MCF 10A (cell line): ENCODE data around the gene EPDR1. TPM values are rescaled to one million over a fixed set of nuclear protein-coding genes. Genes with fewer than 3 reads are reported as not detected.

Source experiments
- BruUV-seq: library from RNA; stranded (reverse); fragments of 400-500 nt; replicated peaks from 2 replicates; lab custom pipeline; 2021; lab: Mats Ljungman, UMichigan
- CTCF ChIA-PET: fragments of 300-600 bp; sonication (Branson Sonifier 250); formaldehyde crosslinking; extraction: SDS; loops from one replicate; lab custom pipeline; 2021; ENCODE audit warnings: antibody characterized with exemption, inconsistent platforms; lab: Yijun Ruan, JAX
- POLR2A ChIA-PET: fragments of 300-600, 350-650 bp; sonication (Branson Sonifier 250); formaldehyde crosslinking; extraction: SDS; loops from one replicate; lab custom pipeline; 2020; ENCODE audit warnings: antibody characterized with exemption, inconsistent platforms; lab: Yijun Ruan, JAX
- DNase-seq: peaks from one replicate; pipeline ENCODE4 v3.0.0-alpha.2; 2018; ENCODE audit not compliant: unreplicated experiment
- H3K27ac Mint-ChIP-seq: one replicate; pipeline ENCODE4 v1.8.0; 2022; ENCODE audit warnings: mild to moderate bottlenecking, low read depth, mixed read lengths; ENCODE audit not compliant: unreplicated experiment
- H3K27me3 Mint-ChIP-seq: one replicate; pipeline ENCODE4 v1.8.0; 2022; ENCODE audit warnings: mixed read lengths; ENCODE audit not compliant: insufficient read depth, unreplicated experiment
- H3K36me3 Mint-ChIP-seq: one replicate; pipeline ENCODE4 v1.8.0; 2022; ENCODE audit warnings: mild to moderate bottlenecking, moderate library complexity, mixed read lengths; ENCODE audit not compliant: insufficient read depth, unreplicated experiment
- H3K4me1 Mint-ChIP-seq: one replicate; pipeline ENCODE4 v1.8.0; 2022; ENCODE audit warnings: mixed read lengths; ENCODE audit not compliant: insufficient read depth, unreplicated experiment
- H3K4me3 Mint-ChIP-seq: one replicate; pipeline ENCODE4 v1.8.0; 2022; ENCODE audit warnings: mild to moderate bottlenecking, moderate library complexity, mixed read lengths; ENCODE audit not compliant: unreplicated experiment
- H3K9me3 Mint-ChIP-seq: one replicate; pipeline ENCODE4 v1.8.0; 2022; ENCODE audit warnings: mixed read lengths; ENCODE audit not compliant: unreplicated experiment
- intact Hi-C: fragments of 100-400 bp; cut with micrococcal nuclease; formaldehyde crosslinking; loops from 2 replicates; pipeline ENCODE4 v1.14.1; 2022
- total RNA-seq: library from RNA; stranded (reverse); gene quantifications from 2 replicates; pipeline ENCODE4 v1.2.3, GENCODE V29; 2022
- TF ChIP-seq, protein P1 (sequence below): fragments of 200-600 bp; IDR thresholded peaks from one replicate; pipeline ENCODE4 v1.8.0; 2022; ENCODE audit warnings: antibody characterized with exemption, mild to moderate bottlenecking; ENCODE audit not compliant: unreplicated experiment

EPDR1 gene
- total RNA-seq, 1 experiment from 2014 or later, result not detected

DNA sequence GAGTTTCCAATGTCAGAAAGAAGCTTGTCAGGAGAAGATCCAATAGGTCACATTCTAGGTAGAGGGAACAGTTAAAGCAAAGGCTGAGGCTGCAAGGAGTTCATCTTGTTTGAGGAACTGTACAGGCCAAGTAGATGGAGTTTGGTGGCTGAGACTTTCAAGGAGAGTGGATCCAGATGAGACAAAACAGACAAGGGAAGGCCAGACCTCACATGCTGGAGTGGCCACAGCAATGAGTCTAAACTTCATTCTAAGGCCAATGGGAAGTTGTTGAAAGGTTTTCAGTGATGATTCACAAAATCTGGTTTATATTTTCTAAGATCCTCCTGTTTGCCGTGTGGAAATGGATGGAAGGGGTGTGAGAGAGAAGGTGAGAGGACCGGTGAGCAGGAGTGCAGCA is 40.0 kb downstream of the EPDR1 start:
- no peak for DNase-seq
- ChIA-PET POLR2A (no interaction called here), CTCF (no interaction called here)
- BruUV-seq, result no TSS peak
- TF ChIP-seq, protein P1, sequence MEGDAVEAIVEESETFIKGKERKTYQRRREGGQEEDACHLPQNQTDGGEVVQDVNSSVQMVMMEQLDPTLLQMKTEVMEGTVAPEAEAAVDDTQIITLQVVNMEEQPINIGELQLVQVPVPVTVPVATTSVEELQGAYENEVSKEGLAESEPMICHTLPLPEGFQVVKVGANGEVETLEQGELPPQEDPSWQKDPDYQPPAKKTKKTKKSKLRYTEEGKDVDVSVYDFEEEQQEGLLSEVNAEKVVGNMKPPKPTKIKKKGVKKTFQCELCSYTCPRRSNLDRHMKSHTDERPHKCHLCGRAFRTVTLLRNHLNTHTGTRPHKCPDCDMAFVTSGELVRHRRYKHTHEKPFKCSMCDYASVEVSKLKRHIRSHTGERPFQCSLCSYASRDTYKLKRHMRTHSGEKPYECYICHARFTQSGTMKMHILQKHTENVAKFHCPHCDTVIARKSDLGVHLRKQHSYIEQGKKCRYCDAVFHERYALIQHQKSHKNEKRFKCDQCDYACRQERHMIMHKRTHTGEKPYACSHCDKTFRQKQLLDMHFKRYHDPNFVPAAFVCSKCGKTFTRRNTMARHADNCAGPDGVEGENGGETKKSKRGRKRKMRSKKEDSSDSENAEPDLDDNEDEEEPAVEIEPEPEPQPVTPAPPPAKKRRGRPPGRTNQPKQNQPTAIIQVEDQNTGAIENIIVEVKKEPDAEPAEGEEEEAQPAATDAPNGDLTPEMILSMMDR, result no peak
- Mint-ChIP-seq H3K27ac (no peak overlapping the region), H3K4me3 (no peak overlapping the region), H3K36me3 (no peaks in the 10 kb centered on the region), H3K9me3 (no peaks in the 10 kb centered on the region), H3K4me1 (no peaks in the 10 kb centered on the region), H3K27me3 (peaks cover 13% of the 10 kb centered on the region)
- intact Hi-C loops, result no loop called here

- H3K9me3 Mint-ChIP-seq, result no peaks in the 10 kb centered on the region
- no peak for DNase-seq
- BruUV-seq, result no TSS peak
- intact Hi-C loops, result no loop called here
- H3K27ac Mint-ChIP-seq, result no peak overlapping the region
- H3K27me3 Mint-ChIP-seq, result peaks cover 13% of the 10 kb centered on the region
- ChIA-PET CTCF (no interaction called here), POLR2A (no interaction called here)
- TF ChIP-seq, protein P1, result no peak
- H3K4me1 Mint-ChIP-seq, result no peaks in the 10 kb centered on the region
- H3K4me3 Mint-ChIP-seq, result no peak overlapping the region
- H3K36me3 Mint-ChIP-seq, result no peaks in the 10 kb centered on the region
These were observed 40.8 kb downstream of the EPDR1 start for GRCh38 chr7:37961251-37961650.

- intact Hi-C loops, result no loop called here
- no TSS peak for BruUV-seq
- no peak overlapping the region for H3K4me3 Mint-ChIP-seq
- no peak for DNase-seq
- CTCF ChIA-PET, result interaction anchor here (1.1 kb wide), 1 partner anchor 63 kb away, joined by 4 read pairs; no protein-coding TSS in a partner anchor
- H3K27me3 Mint-ChIP-seq, result peaks cover 13% of the 10 kb centered on the region
- POLR2A ChIA-PET, result no interaction called here
- H3K4me1 Mint-ChIP-seq, result no peaks in the 10 kb centered on the region
- TF ChIP-seq, protein P1, result no peak
- H3K9me3 Mint-ChIP-seq, result no peaks in the 10 kb centered on the region
- H3K36me3 Mint-ChIP-seq, result no peaks in the 10 kb centered on the region
- no peak overlapping the region for H3K27ac Mint-ChIP-seq
These were observed 43.8 kb downstream of the EPDR1 start for GRCh38 chr7:37964196-37964595.

DNA sequence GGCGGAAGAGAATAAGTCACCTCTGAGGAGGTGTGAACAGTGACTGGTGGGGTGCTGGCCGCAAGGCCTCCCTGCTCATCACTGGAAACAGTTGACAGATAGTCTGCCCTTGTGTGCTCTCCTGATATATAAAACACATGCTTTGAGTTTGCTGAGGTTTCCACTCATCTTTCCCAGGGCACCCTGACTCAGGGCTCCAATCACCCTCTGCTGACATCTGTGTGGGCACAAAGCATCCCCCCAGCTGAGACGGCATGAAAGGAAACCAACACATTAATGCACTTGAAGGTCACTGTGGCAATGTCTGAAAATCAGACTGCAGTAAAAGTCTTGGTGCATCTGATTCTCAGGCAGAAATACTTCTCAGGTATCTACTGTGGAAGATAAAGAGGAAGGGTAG is 49.8 kb downstream of the EPDR1 start:
- H3K4me3 Mint-ChIP-seq, result no peak overlapping the region

More for the DNA sequence above, 49.8 kb downstream of the EPDR1 start:
- POLR2A ChIA-PET, result no interaction called here
- no TSS peak for BruUV-seq
- H3K36me3 Mint-ChIP-seq, result no peaks in the 10 kb centered on the region
- H3K27me3 Mint-ChIP-seq, result peaks cover 37% of the 10 kb centered on the region
- H3K4me1 Mint-ChIP-seq, result no peaks in the 10 kb centered on the region
- intact Hi-C loops, result no loop called here
- no peak for DNase-seq
- CTCF ChIA-PET, result no interaction called here
- H3K9me3 Mint-ChIP-seq, result peaks cover 8% of the 10 kb centered on the region
- TF ChIP-seq, protein P1, result no peak
- H3K27ac Mint-ChIP-seq, result no peak overlapping the region
